Medulla oblongata (tissue), 1 donor: ENCODE measurements around the gene AMT.
"Not testable (repeated sequence)": the region's sequence is repeated elsewhere in the genome, so short reads cannot be mapped to it uniquely, and the experiment has no call there.

Source experiments
- DNase-seq: peaks from one replicate; pipeline ENCODE4 v3.0.0-alpha.2; 2015; ENCODE audit errors: extremely low spot score

The AMT gene

GRCh38 chr3:49424816-49425215 is 2.5 kb upstream of the AMT start:
- DNase-seq, result no peak

DNA sequence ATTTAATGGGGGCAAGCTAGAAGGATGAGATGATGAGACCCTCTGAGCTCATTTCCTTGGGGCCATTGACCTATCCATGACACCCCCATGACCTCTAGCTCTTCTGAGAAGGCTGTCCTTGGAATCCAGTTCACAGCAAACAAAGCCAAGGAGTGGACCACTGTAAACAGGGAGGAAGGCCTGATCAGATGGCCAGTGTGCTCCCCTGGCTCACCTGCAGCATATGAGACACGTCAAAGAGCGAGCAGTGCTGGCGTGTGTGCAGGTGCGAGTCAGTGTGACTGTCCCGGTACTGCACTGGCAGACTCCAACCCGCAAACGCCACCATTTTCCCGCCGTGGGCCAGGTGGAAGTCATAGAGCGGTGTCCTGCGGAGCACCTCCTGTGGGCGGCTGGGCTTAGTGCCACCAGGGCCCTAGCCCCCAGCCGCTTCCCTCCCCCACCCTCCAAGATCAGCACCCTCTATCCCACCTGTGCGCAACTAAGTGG is 339 bp downstream of the AMT start:
- DNase-seq, result no peak

- DNase-seq, result no peak
Measured at GRCh38 chr3:49417516-49418120, 4.7 kb downstream of the AMT start.

- no peak for DNase-seq
Measured at GRCh38 chr3:49416867-49417266, 5.4 kb downstream of the AMT start.

DNA sequence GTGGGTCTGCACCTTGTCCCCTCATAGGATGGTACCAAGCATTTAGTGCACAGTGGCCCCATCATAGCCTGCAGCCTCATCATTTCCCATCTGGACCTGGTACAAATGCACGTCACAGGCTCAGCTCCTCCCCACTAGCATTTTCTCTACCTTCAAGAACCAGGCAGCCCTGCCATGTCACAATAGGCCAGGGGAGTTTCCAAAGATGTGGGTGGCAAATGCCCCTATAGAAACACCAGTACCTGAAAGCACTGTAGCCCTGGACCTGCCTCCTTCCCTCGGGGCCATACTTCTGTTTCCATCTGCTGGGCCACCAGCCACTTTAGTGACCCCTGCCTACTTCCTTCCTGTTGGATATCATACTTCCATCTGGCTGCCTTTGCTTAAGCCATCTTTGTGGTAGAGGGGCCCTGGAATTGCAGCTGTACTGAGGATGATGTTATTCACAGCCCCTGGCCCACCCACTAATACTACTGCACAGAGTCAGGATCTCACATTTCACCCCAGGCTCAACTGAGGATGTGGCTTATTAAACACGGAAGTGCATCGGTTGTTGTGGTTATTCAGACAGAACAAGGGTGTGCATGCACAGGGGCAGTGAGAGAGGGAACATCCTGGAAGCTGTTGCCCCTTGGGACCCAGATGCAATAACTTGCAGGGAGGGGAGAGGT is 6.2 kb downstream of the AMT start:
- DNase-seq, result peak; percentile 32

DNA sequence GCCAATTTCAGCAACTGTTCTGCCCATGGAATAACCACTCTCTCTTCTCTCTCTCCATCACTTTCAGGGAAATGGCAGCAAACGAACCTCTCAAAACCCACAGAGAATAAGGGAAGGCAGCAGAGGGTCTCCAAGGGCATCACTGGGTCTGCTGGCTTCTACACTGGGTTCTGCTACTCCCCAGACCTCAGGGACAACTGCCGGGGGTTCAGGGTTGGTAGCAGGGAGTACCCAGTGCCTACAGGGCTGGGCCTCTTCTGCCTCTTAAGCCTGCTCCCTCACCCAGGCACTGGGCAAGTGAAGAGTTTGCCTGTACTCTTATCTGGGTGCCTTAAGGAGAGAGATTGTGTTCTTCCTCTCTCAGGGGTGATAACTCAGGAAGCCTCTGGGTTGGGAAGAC is 7.5 kb downstream of the AMT start:
- DNase-seq, result no peak

- DNase-seq, result no peak
Measured at GRCh38 chr3:49413338-49413734, 8.9 kb downstream of the AMT start.

- DNase-seq, result peak; percentile 11
Measured at GRCh38 chr3:49412632-49413337, 9.5 kb downstream of the AMT start.

DNA sequence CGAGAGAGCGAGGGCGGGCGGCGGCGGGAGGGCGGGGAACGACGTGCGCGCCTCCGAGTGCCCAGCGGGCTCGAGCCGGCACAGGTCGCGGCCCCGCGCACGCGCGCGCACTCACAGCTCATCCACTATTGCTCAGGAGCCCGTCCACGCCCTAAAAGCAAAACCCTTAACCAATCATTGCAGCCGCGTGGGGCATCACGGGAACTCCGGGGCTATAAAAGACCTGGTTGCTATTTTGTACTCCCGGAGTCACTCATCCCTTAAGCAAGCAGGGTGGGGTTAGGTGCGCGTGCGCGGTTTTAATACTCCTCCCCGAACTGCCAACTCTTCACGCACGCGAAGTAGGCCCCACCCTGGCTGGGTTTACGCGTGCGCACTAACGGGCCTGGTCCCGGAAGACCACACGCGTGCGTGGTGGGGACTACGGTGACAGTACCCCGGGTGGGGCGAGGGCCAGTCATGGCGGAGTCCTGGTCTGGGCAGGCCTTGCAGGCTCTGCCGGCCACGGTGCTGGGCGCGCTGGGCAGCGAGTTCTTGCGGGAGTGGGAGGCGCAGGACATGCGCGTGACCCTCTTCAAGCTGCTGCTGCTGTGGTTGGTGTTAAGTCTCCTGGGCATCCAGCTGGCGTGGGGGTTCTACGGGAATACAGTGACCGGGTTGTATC is 10.2 kb downstream of the AMT start, which contains the start of the genes RHOA and TCTA:
TSS of gene RHOA (minus strand) at position 9 of the 664 bp plus-strand sequence. CDS start 36,387 bp downstream, outside the sequence.
TSS of gene TCTA (plus strand) at position 456 of the 664 bp plus-strand sequence. CDS start at position 460, 4 bp downstream.
- DNase-seq, result peak; percentile 99

- peak; percentile 59 for DNase-seq
Measured at GRCh38 chr3:49411535-49411967, 10.7 kb downstream of the AMT start.

DNA sequence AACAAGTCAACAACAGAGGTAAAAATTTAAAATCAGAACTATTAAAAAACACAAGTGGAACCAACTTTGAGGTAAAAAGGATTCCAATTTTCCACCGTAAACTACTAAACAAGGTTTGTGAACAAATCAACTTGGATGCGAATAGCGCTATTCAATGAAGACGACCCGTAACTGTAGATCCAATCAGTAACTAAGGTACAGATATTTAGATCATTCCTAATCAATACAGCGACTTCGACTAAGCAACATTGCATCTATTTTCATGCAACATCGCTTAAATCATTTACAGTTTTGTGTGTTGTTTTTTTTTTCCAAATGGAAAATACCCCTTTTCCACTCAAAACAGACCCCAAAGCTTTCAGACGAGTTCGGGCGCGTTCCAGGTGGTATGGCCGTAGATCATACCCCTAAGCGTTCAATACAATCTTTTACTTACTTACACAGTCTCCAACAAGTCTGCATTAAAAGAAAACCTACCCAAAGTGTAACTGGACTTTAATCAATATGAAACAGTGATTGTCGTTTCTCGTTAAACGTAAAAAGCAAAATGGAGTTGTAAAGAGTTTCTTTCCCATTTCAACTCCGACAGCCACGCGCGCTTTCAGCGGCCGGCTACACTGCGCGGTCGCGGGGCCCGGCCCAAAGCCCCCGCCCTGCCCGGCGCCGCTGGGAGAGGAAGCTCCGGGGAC is 11.3 kb downstream of the AMT start:
- peak; percentile 10 for DNase-seq

- no peak for DNase-seq
Measured at GRCh38 chr3:49410066-49410845, 12.0 kb downstream of the AMT start.

- no peak for DNase-seq
Measured at GRCh38 chr3:49406571-49407565, 15.4 kb downstream of the AMT start.

DNA sequence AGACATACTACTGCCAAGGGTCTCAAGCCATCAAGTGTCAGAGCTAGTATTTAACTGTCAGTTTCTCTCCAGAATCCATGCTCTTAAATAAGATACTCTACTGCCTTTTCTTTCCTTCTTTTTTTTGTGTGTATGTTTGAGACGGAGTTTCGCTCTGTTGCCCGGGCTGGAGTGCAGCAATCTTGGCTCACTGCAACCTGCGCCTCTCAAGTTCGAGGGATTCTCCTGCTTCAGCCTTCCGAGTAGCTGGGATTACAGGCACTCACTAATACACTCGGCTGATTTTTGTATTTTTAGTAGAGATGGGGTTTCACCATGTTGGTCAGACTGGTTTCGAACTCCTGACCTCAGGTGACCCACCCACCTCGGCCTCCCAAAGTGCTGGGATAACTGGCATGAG is 16.7 kb downstream of the AMT start:
- not testable (repeated sequence) for DNase-seq

GRCh38 chr3:49403891-49404290 is 18.4 kb downstream of the AMT start:
- DNase-seq, result no peak

DNA sequence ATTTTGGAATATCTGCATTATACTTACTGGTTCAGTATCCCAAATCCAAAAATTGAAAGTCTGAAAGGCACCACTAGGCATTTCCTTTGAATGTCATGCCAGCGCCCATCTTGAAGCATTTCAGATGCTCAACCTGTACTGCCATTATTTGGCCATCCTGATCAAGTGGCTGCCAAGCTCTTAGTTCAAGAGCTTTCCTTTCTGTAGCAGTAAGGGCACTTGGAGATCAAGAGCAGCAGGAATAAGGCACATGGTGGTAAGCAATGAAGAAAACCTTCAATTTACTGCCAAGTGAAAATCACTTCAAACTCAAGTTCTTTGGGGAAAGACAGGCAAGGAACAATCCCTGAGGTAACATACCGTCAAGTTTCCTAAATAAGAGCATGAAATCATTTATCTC is 20.5 kb downstream of the AMT start:
- DNase-seq, result no peak

DNA sequence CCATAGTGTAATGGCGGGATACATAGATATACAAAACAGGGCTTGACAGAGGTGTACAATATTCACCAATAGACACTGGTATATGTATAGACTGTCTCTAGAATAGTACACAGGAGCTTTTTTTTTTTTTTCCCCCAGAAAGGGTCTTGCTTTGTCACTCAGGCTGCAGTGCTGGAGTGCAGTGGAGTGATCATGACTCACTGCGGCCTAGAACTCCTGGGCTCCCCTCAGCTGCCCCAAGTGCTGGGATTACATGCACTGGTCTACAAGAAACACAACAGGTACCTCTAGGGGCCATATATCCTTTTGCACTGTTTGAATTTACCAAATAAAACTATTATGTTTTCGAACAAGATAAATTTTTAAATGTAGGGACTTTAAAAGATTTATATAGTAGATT is 22.8 kb downstream of the AMT start:
- no peak for DNase-seq

DNA sequence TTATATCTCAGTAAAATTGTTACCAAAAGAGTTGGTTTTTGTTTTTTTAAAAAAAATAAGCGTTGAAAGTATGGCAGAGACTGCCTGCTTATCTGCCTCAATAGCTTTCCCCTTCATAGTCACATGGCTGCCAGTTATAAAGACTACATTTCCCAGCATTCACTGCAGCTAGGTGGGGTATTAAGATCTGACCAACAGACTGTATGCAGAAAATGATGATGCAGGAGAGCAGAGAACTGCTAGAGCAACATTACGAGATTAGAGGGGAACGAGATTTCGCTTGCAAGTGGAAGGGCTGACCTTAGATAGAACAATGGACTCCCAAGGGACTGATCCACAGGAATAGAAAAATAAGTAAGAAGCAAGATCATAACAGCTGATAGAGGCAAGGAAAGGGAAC is 24.8 kb downstream of the AMT start:
- DNase-seq, result peak; percentile 17

- not testable (repeated sequence) for DNase-seq
Measured at GRCh38 chr3:49391310-49391709, 31.0 kb downstream of the AMT start.
